Epithelial cell of proximal tubule (primary cell): ENCODE measurements around the gene GOLGA8N. TPM values are rescaled to one million over a fixed set of nuclear protein-coding genes. Genes with fewer than 3 reads are reported as not detected.

Experiments
- DNase-seq: peaks from one replicate; pipeline ENCODE4 v3.0.0-alpha.2; 2011; ENCODE audit warnings: low read depth
- H3K4me3 ChIP-seq: 2 replicates; pipeline ENCODE4 v1.5.1; 2011; ENCODE audit warnings: low read depth, mild to moderate bottlenecking, low read length
- total RNA-seq: library from RNA; depleted of rRNA; stranded (reverse); fragments of >200 nt; gene quantifications from 2 replicates; pipeline ENCODE4 v1.2.3, GENCODE V29; 2015
- TF ChIP-seq, protein P1 (sequence below): conservative IDR thresholded peaks from 2 replicates; pipeline ENCODE4 v1.5.1; 2012; ENCODE audit warnings: low read depth, mild to moderate bottlenecking, low read length

Gene GOLGA8N
- total RNA-seq, 1 donor from 2014 or later, result 0.46 TPM

- H3K4me3 ChIP-seq, result no peak overlapping the region
- DNase-seq, result no peak
- TF ChIP-seq, protein P1, sequence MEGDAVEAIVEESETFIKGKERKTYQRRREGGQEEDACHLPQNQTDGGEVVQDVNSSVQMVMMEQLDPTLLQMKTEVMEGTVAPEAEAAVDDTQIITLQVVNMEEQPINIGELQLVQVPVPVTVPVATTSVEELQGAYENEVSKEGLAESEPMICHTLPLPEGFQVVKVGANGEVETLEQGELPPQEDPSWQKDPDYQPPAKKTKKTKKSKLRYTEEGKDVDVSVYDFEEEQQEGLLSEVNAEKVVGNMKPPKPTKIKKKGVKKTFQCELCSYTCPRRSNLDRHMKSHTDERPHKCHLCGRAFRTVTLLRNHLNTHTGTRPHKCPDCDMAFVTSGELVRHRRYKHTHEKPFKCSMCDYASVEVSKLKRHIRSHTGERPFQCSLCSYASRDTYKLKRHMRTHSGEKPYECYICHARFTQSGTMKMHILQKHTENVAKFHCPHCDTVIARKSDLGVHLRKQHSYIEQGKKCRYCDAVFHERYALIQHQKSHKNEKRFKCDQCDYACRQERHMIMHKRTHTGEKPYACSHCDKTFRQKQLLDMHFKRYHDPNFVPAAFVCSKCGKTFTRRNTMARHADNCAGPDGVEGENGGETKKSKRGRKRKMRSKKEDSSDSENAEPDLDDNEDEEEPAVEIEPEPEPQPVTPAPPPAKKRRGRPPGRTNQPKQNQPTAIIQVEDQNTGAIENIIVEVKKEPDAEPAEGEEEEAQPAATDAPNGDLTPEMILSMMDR, result no peak
These were observed 43.8 kb downstream of the GOLGA8N start for GRCh38 chr15:32636908-32637567.

- H3K4me3 ChIP-seq, result no peak overlapping the region
- no peak for DNase-seq
- TF ChIP-seq, protein P1, result no peak
These were observed 44.4 kb downstream of the GOLGA8N start for GRCh38 chr15:32637704-32638103.

GRCh38 chr15:32641517-32642059, 48.3 kb downstream of the GOLGA8N start, which contains the start of gene SCG5:
Gene SCG5, plus strand, starts transcription at chr15:32641710. Its CDS starts 1,883 bp downstream, at chr15:32643593.
- H3K4me3 ChIP-seq, result peak within 1 kb of the TSS; percentile 43
- TF ChIP-seq, protein P1, result no peak
- DNase-seq, result no peak

DNA sequence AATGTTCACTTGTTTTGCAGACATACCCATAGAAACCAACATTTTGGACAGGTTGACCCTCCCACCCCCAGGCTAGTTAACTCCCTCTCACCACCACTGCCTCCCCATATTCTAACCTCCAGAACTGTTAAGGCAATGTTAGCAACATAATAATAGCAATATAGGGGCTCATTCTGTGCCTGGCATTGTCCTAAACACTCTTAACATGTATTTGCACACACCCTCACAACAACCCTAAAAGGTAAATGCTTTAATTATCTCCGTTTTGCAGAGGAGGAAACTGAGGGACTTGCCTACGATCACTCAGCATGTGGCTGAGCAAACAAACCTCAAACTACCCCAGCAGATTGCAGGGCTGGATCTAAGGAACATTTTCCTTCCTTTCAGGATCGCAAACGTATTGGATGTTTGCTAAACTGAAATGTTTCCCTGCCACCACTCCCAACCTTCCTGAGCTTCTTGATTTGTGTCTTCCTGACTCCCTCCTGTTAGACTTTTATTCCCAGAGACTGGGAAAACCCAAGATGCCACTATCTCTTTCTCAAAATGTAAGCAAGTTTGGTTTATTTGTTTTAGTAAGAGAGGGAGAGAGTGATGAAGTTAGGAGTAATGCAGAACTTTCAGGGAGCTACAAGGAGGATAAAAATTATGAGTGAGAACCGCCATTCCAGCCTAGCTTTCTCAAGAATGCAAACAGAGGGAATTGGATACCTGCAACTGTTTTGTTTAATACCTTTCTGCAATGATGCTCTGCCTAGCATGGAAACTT, 49.6 kb downstream of the GOLGA8N start:
- DNase-seq, result no peak
- H3K4me3 ChIP-seq, result no peak overlapping the region
- TF ChIP-seq, protein P1, result no peak

- H3K4me3 ChIP-seq, result no peak overlapping the region
- TF ChIP-seq, protein P1, result no peak
- no peak for DNase-seq
These were observed 50.7 kb downstream of the GOLGA8N start for GRCh38 chr15:32643907-32644445.

GRCh38 chr15:32646291-32646690, 53.0 kb downstream of the GOLGA8N start:
- TF ChIP-seq, protein P1, result no peak
- no peak for DNase-seq
- H3K4me3 ChIP-seq, result no peak overlapping the region
